Neural crest cell (in vitro differentiated cells): ENCODE data around the gene UBXN6. TPM values are rescaled to one million over a fixed set of nuclear protein-coding genes. Genes with fewer than 3 reads are reported as not detected.

Experiments
- DNase-seq: peaks from one replicate; pipeline ENCODE4 v3.0.0; 2021; ENCODE audit warnings: low read depth, mixed read lengths, low spot score
- H3K27ac Mint-ChIP-seq: one replicate; pipeline ENCODE4 v1.8.0; 2021; ENCODE audit warnings: mild to moderate bottlenecking, mixed read lengths; ENCODE audit not compliant: unreplicated experiment
- H3K27me3 Mint-ChIP-seq: 2 replicates; pipeline ENCODE4 v1.8.0; 2021; ENCODE audit warnings: low read depth, mild to moderate bottlenecking, mixed read lengths
- H3K36me3 Mint-ChIP-seq: 2 replicates; pipeline ENCODE4 v1.8.0; 2021; ENCODE audit warnings: low read depth, mild to moderate bottlenecking, mixed read lengths
- H3K4me1 Mint-ChIP-seq: 2 replicates; pipeline ENCODE4 v1.8.0; 2021; ENCODE audit warnings: mixed read lengths
- H3K4me3 Mint-ChIP-seq: one replicate; pipeline ENCODE4 v1.8.0; 2021; ENCODE audit warnings: mild to moderate bottlenecking, mixed read lengths
- H3K9me3 Mint-ChIP-seq: 2 replicates; pipeline ENCODE4 v1.8.0; 2021; ENCODE audit warnings: mixed read lengths
- total RNA-seq: library from RNA; stranded (reverse); gene quantifications from 2 replicates; pipeline ENCODE4 v1.2.1, GENCODE V29; 2021
- TF ChIP-seq, protein P1 (sequence below): fragments of 200-600 bp; sonication (generic); conservative IDR thresholded peaks from 2 replicates; pipeline ENCODE4 v1.5.0; 2021; ENCODE audit warnings: antibody characterized with exemption, mild to moderate bottlenecking

UBXN6 gene
- total RNA-seq, 1 donor from 2014 or later, result 40.9 TPM

- H3K27ac Mint-ChIP-seq, result no peak overlapping the region
- no peaks in the 10 kb centered on the region for H3K27me3 Mint-ChIP-seq
- H3K9me3 Mint-ChIP-seq, result no peaks in the 10 kb centered on the region
- TF ChIP-seq, protein P1, sequence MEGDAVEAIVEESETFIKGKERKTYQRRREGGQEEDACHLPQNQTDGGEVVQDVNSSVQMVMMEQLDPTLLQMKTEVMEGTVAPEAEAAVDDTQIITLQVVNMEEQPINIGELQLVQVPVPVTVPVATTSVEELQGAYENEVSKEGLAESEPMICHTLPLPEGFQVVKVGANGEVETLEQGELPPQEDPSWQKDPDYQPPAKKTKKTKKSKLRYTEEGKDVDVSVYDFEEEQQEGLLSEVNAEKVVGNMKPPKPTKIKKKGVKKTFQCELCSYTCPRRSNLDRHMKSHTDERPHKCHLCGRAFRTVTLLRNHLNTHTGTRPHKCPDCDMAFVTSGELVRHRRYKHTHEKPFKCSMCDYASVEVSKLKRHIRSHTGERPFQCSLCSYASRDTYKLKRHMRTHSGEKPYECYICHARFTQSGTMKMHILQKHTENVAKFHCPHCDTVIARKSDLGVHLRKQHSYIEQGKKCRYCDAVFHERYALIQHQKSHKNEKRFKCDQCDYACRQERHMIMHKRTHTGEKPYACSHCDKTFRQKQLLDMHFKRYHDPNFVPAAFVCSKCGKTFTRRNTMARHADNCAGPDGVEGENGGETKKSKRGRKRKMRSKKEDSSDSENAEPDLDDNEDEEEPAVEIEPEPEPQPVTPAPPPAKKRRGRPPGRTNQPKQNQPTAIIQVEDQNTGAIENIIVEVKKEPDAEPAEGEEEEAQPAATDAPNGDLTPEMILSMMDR, result no peak
- DNase-seq, result no peak
- no peak overlapping the region for H3K4me3 Mint-ChIP-seq
- H3K4me1 Mint-ChIP-seq, result no peaks in the 10 kb centered on the region
- H3K36me3 Mint-ChIP-seq, result peaks cover 15% of the 10 kb centered on the region
These were observed 25.6 kb downstream of the UBXN6 start for GRCh38 chr19:4431808-4432674.

DNA sequence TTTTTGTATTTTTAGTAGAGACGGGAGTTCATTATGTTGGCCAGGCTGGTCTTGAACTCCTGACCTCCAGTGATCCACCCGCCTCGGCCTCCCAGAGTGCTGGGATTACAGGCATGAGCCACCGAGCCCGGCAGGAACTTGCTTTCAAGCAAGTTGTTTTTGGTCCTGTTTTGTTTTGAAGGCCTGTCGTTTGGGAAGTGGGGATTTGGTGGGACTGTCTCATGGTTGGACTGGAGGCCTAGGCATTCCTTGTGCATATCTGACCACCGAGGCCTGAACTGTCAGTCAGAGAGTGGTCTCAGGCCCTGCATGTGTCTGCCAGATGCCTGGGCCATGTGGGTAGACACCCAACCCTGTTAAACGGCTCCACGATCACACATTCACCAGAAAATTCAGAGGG is 26.3 kb downstream of the UBXN6 start:
- Mint-ChIP-seq H3K4me1 (no peaks in the 10 kb centered on the region), H3K27me3 (no peaks in the 10 kb centered on the region), H3K27ac (no peak overlapping the region), H3K9me3 (no peaks in the 10 kb centered on the region), H3K4me3 (no peak overlapping the region), H3K36me3 (peaks cover 15% of the 10 kb centered on the region)
- no peak for DNase-seq
- TF ChIP-seq, protein P1, result no peak

GRCh38 chr19:4430760-4431159 is 26.8 kb downstream of the UBXN6 start:
- H3K9me3 Mint-ChIP-seq, result no peaks in the 10 kb centered on the region
- no peak overlapping the region for H3K4me3 Mint-ChIP-seq
- H3K27me3 Mint-ChIP-seq, result no peaks in the 10 kb centered on the region
- TF ChIP-seq, protein P1, result no peak
- H3K36me3 Mint-ChIP-seq, result peaks cover 15% of the 10 kb centered on the region
- no peak for DNase-seq
- no peaks in the 10 kb centered on the region for H3K4me1 Mint-ChIP-seq
- H3K27ac Mint-ChIP-seq, result no peak overlapping the region

GRCh38 chr19:4429771-4430171 is 27.8 kb downstream of the UBXN6 start:
- Mint-ChIP-seq H3K36me3 (peaks cover 14% of the 10 kb centered on the region), H3K4me3 (no peak overlapping the region), H3K27ac (no peak overlapping the region), H3K4me1 (no peaks in the 10 kb centered on the region), H3K27me3 (no peaks in the 10 kb centered on the region), H3K9me3 (no peaks in the 10 kb centered on the region)
- TF ChIP-seq, protein P1, result no peak
- no peak for DNase-seq

DNA sequence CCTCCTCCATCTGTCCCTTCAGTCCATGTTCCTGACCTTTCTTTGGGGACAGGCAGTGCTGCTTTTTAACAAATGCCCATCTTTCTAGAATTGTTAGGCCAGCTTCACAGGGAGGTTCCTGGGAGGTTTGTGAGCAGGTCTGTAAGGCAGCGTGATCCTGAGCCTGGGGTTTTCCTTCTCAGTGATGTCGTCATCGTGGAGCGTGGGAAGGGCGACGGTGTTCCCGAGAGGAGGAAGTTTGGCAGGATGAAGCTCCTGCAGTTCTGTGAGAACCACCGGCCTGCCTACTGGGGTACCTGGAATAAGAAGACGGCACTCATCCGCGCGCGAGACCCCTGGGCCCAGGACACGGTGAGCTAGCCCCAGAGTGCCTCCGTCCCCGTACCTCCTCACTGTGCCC is 28.3 kb downstream of the UBXN6 start:
- no peak for DNase-seq
- Mint-ChIP-seq H3K36me3 (peaks cover 10% of the 10 kb centered on the region), H3K9me3 (no peaks in the 10 kb centered on the region), H3K27me3 (no peaks in the 10 kb centered on the region), H3K27ac (no peak overlapping the region), H3K4me1 (no peaks in the 10 kb centered on the region), H3K4me3 (no peak overlapping the region)
- TF ChIP-seq, protein P1, result no peak
